SK-N-SH treated with all-trans-retinoic acid at 6 μM for 48 hours (cell line): ENCODE results near the gene GABARAP.
A peak's percentile ranks its signal among the peaks of the same experiment; 100 is the strongest.

Source experiments
- ATAC-seq: fragments of 200-7000 bp; cut with Tn5 transposase; 3 replicates; pipeline ENCODE4 v1.9.1; 2020; ENCODE audit warnings: mild to moderate bottlenecking, moderate library complexity
- ARNTL ChIP-seq: fragments of 450-650 bp; formaldehyde crosslinking; IDR thresholded peaks from 2 replicates; pipeline ENCODE4 v1.5.0; 2020; ENCODE audit warnings: low read depth, mild to moderate bottlenecking, moderate library complexity, borderline replicate concordance
- BACH2 ChIP-seq: fragments of 250-450 bp; sonication (Bioruptor Pico); IDR thresholded peaks from 2 replicates; pipeline ENCODE4 v1.9.0; 2021; ENCODE audit warnings: mild to moderate bottlenecking, borderline replicate concordance
- ESRRG ChIP-seq: fragments of 250-450 bp; sonication (Bioruptor Pico); IDR thresholded peaks from 2 replicates; pipeline ENCODE4 v1.6.1; 2021; ENCODE audit warnings: mild to moderate bottlenecking
- GLIS3 ChIP-seq: fragments of 250-450 bp; sonication (Bioruptor Pico); IDR thresholded peaks from 2 replicates; pipeline ENCODE4 v1.5.0; 2020; ENCODE audit warnings: mild to moderate bottlenecking, moderate library complexity
- OSR1 ChIP-seq: fragments of 250-450 bp; sonication (Bioruptor Pico); IDR thresholded peaks from 2 replicates; pipeline ENCODE4 v1.8.0; 2022; ENCODE audit warnings: moderate library complexity, mild to moderate bottlenecking, inconsistent platforms
- PATZ1 ChIP-seq: fragments of 250-450 bp; sonication (Bioruptor Pico); IDR thresholded peaks from 2 replicates; pipeline ENCODE4 v1.8.0; 2020; ENCODE audit warnings: mild to moderate bottlenecking, moderate library complexity, borderline replicate concordance
- POU6F1 ChIP-seq: fragments of 250-450 bp; sonication (Bioruptor Pico); IDR thresholded peaks from 2 replicates; pipeline ENCODE4 v1.8.0; 2021; ENCODE audit warnings: low read depth, mild to moderate bottlenecking, moderate library complexity, borderline replicate concordance
- PPARA ChIP-seq: fragments of 250-450 bp; sonication (Bioruptor Pico); IDR thresholded peaks from 2 replicates; pipeline ENCODE4 v1.5.0; 2020; ENCODE audit warnings: mild to moderate bottlenecking, borderline replicate concordance
- RARB ChIP-seq: fragments of 250-450 bp; sonication (Bioruptor Pico); IDR thresholded peaks from 2 replicates; pipeline ENCODE4 v1.8.0; 2021; ENCODE audit warnings: mild to moderate bottlenecking, moderate library complexity
- SNAI2 ChIP-seq: fragments of 250-450 bp; sonication (Bioruptor Pico); IDR thresholded peaks from 2 replicates; pipeline ENCODE4 v1.5.0; 2020; ENCODE audit warnings: mild to moderate bottlenecking, moderate library complexity
- TCF4 ChIP-seq: fragments of 250-450 bp; sonication (Bioruptor Pico); IDR thresholded peaks from 2 replicates; pipeline ENCODE4 v1.8.0; 2021; ENCODE audit warnings: mild to moderate bottlenecking, moderate library complexity, borderline replicate concordance
- TOX ChIP-seq: fragments of 250-450 bp; sonication (Bioruptor Pico); IDR thresholded peaks from 2 replicates; pipeline ENCODE4 v1.8.0; 2021; ENCODE audit warnings: mild to moderate bottlenecking, moderate library complexity, borderline replicate concordance
- TSHZ2 ChIP-seq: fragments of 250-450 bp; sonication (Bioruptor Pico); IDR thresholded peaks from 2 replicates; pipeline ENCODE4 v1.5.0; 2020; ENCODE audit warnings: mild to moderate bottlenecking, moderate library complexity
- ZC3H10 ChIP-seq: fragments of 250-450 bp; sonication (Bioruptor Pico); IDR thresholded peaks from 2 replicates; pipeline ENCODE4 v1.5.1; 2021; ENCODE audit warnings: mild to moderate bottlenecking, moderate library complexity
- ZFP3 ChIP-seq: fragments of 250-450 bp; sonication (Bioruptor Pico); IDR thresholded peaks from 2 replicates; pipeline ENCODE4 v1.5.0; 2020; ENCODE audit warnings: mild to moderate bottlenecking, moderate library complexity
- ZFP30 ChIP-seq: fragments of 450-650 bp; formaldehyde crosslinking; IDR thresholded peaks from 2 replicates; pipeline ENCODE4 v1.5.0; 2022; ENCODE audit warnings: mild to moderate bottlenecking, moderate library complexity
- ZNF565 ChIP-seq: fragments of 450-650 bp; formaldehyde crosslinking; conservative IDR thresholded peaks from 2 replicates; pipeline ENCODE4 v1.5.0; 2020; ENCODE audit warnings: low read depth, mild to moderate bottlenecking, moderate library complexity
- ZNF70 ChIP-seq: fragments of 450-650 bp; formaldehyde crosslinking; IDR thresholded peaks from 2 replicates; pipeline ENCODE4 v1.5.0; 2020; ENCODE audit warnings: mild to moderate bottlenecking, moderate library complexity
- ZNF8 ChIP-seq: fragments of 450-650 bp; formaldehyde crosslinking; IDR thresholded peaks from 2 replicates; pipeline ENCODE4 v1.5.0; 2020; ENCODE audit warnings: mild to moderate bottlenecking, moderate library complexity
- TF ChIP-seq, protein P1 (sequence below): fragments of 250-450 bp; sonication (Bioruptor Pico); IDR thresholded peaks from 2 replicates; pipeline ENCODE4 v1.5.1; 2020; ENCODE audit warnings: low read depth, mild to moderate bottlenecking, moderate library complexity
- TF ChIP-seq, protein P2 (sequence below): fragments of 250-450 bp; sonication (Bioruptor Pico); IDR thresholded peaks from 2 replicates; pipeline ENCODE4 v1.5.1; 2021; ENCODE audit warnings: mild to moderate bottlenecking, moderate library complexity

Gene GABARAP

DNA sequence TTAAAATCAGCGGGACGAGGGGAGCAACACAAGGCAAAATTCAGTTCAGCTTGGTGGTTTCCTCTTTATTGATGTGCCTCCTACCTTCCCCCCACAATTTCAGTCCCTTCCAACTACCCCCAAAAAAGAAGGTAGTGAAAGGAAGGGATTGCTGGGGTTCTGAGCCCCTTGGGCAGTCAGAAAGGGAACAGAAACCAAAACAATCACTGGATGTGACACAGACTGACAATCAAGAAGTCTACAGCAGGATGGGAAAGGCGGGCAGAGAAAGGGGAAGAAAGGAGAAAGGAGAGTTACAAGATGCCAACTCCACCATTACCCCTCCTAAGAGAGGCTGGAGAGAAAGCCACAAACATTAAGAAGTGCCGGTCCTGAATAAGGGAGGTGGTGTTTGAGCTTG is 1.9 kb downstream of the GABARAP start:
- TF ChIP-seq TOX (no peak), ZFP30 (CRISPR knock-in tag) (no peak), ZNF565 (CRISPR knock-in tag) (no peak), PPARA (CRISPR knock-in tag) (no peak), ZFP3 (CRISPR knock-in tag) (no peak), ARNTL (no peak), OSR1 (CRISPR knock-in tag) (no peak), BACH2 (CRISPR knock-in tag) (no peak), ZNF8 (CRISPR knock-in tag) (no peak)
- TF ChIP-seq, protein P1, sequence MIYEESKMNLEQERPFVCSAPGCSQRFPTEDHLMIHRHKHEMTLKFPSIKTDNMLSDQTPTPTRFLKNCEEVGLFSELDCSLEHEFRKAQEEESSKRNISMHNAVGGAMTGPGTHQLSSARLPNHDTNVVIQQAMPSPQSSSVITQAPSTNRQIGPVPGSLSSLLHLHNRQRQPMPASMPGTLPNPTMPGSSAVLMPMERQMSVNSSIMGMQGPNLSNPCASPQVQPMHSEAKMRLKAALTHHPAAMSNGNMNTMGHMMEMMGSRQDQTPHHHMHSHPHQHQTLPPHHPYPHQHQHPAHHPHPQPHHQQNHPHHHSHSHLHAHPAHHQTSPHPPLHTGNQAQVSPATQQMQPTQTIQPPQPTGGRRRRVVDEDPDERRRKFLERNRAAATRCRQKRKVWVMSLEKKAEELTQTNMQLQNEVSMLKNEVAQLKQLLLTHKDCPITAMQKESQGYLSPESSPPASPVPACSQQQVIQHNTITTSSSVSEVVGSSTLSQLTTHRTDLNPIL (CRISPR knock-in tag): no peak
- ATAC-seq: no peak

DNA sequence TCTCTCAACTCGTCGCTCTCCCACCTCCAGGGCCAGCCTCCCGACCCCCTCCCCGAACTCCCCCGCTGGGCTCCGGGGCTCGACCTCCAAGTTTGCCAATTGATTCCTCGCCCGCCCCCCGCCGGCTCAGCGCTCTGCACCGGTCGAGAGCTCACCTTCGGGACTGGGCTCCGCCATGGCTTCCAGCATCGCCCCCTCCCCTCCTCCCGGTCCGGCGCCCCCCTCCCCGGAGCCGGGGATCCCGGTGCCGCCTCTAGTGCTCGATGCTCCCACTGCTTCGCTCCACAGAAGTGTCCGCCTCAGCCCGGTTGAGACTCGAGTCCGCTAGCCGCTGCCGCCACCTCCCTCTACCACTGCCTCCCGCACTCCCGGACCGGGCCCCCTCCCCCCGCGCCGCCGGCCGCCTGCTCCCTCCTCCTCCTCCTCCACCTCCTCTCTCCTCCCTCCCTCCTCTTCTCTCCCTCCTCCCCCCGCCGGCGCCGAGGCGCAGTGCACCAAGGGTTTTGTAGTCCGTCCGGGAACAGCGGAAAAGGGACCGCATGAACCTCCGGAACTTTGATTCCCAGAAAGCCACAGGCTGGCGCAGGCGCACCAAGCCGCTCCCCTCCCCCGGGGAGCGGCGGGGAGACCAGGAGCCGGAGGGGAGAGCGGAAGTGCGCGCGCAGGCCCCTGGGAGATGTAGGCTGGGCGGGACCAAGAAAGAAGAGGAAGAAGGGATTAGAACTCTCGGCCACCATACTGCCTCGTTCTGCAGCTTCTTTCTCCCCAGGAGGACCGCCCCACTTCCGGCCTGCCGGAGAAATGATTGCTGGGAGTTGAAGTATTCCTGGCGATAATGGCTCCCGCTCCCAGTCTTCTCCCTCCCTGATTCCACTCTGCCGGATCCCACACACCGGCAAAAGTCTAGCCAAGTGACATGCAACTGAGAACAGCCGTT is 2.9 kb downstream of the GABARAP start, which contains the start of gene PHF23:
PHF23 (minus strand) TSS at position 367 of the 937 bp plus-strand sequence; CDS start at position 189, 178 bp downstream.
- TF ChIP-seq POU6F1 (CRISPR knock-in tag) (no peak), TSHZ2 (peak; percentile 63), OSR1 (CRISPR knock-in tag) (no peak), PATZ1 (CRISPR knock-in tag) (no peak), GLIS3 (peak; percentile 74), PPARA (CRISPR knock-in tag) (no peak)
- ATAC-seq: peak; percentile 70

DNA sequence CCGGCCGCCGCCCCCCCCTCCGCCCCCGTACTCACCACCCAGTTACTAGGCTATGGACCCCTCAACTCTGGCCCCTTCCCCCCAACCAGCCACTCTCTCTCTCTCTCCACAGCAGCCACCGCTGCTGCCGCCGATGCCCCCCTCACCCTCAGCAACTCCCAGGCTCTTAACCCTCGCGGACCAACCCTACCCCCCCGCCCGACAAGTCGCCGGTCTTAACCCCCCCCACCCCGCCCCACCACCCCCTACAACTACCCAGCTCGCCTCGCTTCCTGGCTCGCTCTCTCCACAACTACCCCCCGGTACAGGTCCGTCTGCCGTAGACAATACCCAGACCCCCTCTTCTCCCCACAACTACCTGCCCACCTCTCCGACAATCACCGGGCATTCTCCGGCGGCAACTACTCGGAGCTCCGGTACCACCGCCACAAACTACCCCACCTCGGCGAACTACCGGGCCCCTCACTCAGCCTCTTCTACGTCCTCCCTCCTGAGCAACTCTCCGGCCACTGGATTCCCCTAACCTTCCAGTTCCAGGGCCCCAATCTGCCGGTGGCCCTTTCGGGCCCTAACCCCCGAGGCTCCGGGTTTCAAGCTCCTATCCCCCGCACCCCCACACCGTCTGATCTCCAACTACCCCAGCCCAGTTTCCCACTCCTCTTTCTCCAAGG is 3.7 kb downstream of the GABARAP start:
- ATAC-seq: no peak
- no peak for TF ChIP-seq ZNF565 (CRISPR knock-in tag)
- TF ChIP-seq RARB: no peak
- TF ChIP-seq PATZ1 (CRISPR knock-in tag): no peak
- no peak for TF ChIP-seq TCF4
- TF ChIP-seq, protein P2, sequence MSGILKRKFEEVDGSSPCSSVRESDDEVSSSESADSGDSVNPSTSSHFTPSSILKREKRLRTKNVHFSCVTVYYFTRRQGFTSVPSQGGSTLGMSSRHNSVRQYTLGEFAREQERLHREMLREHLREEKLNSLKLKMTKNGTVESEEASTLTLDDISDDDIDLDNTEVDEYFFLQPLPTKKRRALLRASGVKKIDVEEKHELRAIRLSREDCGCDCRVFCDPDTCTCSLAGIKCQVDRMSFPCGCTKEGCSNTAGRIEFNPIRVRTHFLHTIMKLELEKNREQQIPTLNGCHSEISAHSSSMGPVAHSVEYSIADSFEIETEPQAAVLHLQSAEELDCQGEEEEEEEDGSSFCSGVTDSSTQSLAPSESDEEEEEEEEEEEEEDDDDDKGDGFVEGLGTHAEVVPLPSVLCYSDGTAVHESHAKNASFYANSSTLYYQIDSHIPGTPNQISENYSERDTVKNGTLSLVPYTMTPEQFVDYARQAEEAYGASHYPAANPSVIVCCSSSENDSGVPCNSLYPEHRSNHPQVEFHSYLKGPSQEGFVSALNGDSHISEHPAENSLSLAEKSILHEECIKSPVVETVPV (CRISPR knock-in tag): no peak
- no peak for TF ChIP-seq SNAI2 (CRISPR knock-in tag)
- no peak for TF ChIP-seq PPARA (CRISPR knock-in tag)
- TF ChIP-seq ARNTL: no peak
- TF ChIP-seq ZNF70 (CRISPR knock-in tag): no peak
- no peak for TF ChIP-seq ZFP30 (CRISPR knock-in tag)
- TF ChIP-seq ZC3H10 (CRISPR knock-in tag): no peak
- no peak for TF ChIP-seq TSHZ2
- no peak for TF ChIP-seq ZNF8 (CRISPR knock-in tag)
- TF ChIP-seq ESRRG: no peak
